Cardiac septum (tissue), 1 donor: Measurements from ENCODE around the gene TMEM43. TPM values are rescaled to one million over a fixed set of nuclear protein-coding genes. Genes with fewer than 3 reads are reported as not detected.
"Not testable (repeated sequence)": the region's sequence is repeated elsewhere in the genome, so short reads cannot be mapped to it uniquely, and the experiment has no call there.

Source experiments
- DNase-seq: peaks from one replicate; pipeline ENCODE4 v3.0.0-alpha.2; 2020; ENCODE audit warnings: low spot score
- intact Hi-C: fragments of 100-400 bp; cut with DNase I; formaldehyde crosslinking; loops from one replicate; pipeline ENCODE4 v1.14.0; 2022
- total RNA-seq: library from RNA; stranded (reverse); fragmentation: NEBNext Ultra II Directional; extraction: Animal tissue kit (Norgen Biotek cat#: 25700); gene quantifications from one replicate; pipeline ENCODE4 v1.2.1, GENCODE V29; 2021
- donor health status: DM: no; HTN: no; CAD: no.

Gene TMEM43
- total RNA-seq, 1 donor from 2014 or later, result 62.0 TPM

DNA sequence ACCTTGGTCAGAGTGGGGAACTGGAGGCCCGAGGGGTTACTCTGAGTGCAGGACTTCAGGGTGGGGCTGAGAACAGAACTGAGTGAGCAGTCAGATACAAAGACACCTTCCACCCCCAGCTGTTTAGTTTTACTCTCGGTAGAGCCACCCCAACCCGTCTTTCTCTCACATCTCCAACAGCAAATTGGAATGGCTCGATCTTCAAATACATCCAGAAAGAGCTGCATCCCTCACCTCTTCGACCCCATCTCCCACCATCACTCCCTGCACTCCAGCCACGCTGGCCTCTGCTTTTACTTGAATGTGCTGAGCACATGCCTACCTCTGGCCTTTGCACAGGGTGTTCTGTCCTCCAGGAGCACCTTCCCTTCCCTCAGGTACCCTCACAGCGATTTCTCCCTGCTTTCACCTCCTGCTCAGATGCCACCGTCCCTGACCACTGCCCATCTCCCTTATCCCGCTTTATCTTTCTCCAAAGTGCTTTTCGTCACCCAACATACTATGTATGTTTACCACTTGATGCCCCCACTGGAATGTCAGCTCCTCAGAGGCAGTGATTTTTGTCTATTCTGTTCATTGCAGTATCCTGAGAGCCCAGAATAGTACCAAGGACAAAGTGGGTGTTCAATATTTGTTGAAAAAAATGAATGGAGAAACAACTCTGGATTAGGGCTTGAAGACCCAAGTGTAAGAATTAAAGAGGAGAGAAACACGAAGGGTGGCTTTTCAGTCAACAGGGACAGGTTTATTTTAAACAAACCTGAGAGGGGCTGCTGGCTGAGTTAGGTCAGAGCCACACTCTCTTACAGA lies 4.5 kb upstream of the TMEM43 start:
- peak; percentile 43 for DNase-seq
- intact Hi-C loops, result loop anchor here (10.0 kb wide), 1 partner anchor 466 kb away; no protein-coding TSS in a partner anchor

DNA sequence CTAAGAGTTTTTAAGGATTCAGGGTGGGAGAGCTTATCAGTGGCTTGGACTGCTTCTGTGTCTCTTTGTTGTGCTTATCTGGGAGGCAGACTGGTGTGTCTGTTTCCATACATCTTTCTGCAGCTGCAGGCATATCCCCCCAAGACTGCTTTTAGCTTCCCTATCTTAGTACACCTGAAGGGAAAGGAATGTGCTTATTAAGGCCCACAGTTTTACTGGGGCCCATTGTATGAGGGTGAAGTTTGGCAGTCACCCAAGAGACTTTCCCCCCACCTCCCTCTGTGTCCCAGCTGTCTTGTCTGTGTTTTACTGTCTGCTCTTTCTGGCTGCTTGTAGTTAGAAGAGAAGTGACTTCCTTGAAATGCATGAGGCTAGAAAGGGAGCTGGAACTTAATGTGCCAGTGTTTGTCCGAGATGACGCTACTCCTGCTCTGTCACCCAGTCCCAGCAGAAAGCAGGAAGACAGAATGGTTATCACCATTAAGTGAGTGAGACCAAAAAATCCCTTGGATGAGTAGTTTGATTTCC lies 3.9 kb upstream of the TMEM43 start:
- intact Hi-C loops, result loop anchor here (10.0 kb wide), 1 partner anchor 466 kb away; no protein-coding TSS in a partner anchor
- DNase-seq, result not testable (repeated sequence)

DNA sequence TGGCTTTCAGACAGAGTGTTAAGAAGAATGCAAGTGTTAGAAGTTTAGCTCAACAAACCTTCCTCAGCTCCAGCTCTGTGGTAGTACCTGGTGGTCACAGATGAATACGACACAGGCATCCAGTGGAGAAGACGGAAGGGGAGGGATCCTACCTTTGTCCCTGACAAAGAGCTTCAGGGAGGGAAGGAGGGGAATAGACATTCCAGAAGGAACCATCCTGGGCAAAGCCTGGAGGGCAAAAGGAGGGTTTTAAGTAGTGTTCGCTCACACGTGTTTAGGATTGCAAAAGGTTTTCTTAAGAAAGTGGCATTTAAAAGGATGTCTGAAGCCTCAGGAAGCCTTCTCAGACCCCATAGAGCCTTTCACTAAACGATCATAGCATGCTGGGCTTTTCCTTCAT lies 3.0 kb upstream of the TMEM43 start:
- intact Hi-C loops, result loop anchor here (10.0 kb wide), 1 partner anchor 467 kb away; no protein-coding TSS in a partner anchor
- DNase-seq, result no peak

DNA sequence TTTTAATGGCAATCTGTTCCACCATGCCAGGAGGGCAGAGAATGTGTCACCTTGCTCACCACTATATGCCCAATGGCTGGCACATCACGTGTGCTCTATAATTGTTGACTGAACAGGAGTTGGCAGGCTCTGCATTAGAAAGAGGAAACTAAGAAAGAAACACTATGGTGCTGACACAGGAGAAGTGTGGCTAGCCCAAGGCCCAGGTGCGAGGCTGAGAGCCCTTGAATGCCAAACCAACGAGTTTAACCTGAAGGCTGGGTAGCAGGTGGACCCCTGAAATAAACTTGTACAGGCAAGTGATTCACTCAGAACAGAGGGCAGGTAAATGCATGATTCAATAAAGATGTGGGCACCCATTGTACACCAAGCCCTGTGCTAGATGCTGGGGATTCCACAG lies 2.6 kb upstream of the TMEM43 start:
- intact Hi-C loops, result loop anchor here (10.0 kb wide), 1 partner anchor 468 kb away; no protein-coding TSS in a partner anchor
- DNase-seq, result no peak

DNA sequence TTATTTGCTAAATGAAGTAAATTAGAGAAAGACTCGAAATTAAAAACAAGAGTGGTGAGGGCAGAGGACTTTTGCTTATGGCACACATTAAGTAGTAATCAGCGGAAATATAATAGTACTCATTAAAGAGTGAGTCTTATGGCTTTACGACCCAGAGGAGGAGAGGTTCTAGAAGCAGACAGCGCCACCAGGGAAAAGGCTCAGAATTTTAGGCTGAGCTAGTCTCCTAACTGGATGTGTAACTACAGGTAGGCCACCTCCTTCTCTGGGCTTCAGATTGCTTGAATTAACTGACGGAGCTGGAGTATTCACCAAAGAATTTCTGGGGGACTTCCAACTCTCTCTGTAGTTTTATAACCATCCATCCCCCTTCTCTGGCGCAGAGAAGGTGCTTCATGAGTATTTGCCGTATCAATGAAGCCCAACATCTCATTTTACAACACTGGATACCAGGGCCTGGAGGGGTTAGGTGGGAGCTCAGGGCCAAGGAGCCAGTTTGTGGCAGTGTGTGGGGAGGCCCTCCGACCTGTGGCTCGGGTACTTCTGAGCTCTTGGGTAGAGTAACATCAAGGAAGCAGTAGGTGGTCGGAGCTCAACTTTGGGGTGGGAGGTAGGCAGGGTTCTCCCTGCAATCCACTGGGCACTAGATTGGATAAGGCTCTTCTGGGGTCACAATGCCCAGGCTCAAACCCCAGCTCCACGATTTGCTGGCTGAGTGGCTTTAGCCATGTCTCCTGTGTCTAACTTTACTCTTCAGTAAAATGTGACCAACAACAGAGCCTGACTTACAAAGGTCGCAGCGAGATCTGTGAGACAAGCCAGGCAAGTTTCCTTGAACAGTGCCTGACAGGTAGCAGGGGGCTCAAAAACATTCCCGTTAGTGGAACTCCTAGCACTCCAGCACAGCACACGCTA lies 1.3 kb upstream of the TMEM43 start:
- intact Hi-C loops, result loop anchor here (2.0 to 10.0 kb wide), 2 partner anchors 229 to 469 kb away; no protein-coding TSS in a partner anchor
- DNase-seq, result peak; percentile 70

DNA sequence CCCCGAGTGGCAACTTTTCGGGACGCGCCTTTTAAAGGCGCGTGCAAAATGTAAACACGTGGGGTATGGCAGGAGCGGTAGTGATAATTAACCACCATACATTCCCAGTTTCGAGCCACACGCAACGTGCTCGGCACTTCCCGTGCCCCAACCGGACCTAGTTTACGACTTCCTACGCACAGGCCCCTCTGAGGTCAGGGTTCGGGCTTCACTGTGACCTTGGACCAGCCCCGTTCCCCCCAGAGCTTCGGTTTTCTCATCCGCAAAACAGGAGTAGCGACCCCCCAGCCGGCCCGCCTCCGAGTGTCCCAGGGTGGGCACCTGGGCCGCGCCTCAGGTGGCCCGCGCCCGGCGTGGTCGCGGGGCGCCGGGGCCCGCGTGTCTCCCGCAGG lies 633 bp upstream of the TMEM43 start:
- intact Hi-C loops, result loop anchor here (2.0 to 10.0 kb wide), 2 partner anchors 229 to 469 kb away; no protein-coding TSS in a partner anchor
- DNase-seq, result peak; percentile 86

DNA sequence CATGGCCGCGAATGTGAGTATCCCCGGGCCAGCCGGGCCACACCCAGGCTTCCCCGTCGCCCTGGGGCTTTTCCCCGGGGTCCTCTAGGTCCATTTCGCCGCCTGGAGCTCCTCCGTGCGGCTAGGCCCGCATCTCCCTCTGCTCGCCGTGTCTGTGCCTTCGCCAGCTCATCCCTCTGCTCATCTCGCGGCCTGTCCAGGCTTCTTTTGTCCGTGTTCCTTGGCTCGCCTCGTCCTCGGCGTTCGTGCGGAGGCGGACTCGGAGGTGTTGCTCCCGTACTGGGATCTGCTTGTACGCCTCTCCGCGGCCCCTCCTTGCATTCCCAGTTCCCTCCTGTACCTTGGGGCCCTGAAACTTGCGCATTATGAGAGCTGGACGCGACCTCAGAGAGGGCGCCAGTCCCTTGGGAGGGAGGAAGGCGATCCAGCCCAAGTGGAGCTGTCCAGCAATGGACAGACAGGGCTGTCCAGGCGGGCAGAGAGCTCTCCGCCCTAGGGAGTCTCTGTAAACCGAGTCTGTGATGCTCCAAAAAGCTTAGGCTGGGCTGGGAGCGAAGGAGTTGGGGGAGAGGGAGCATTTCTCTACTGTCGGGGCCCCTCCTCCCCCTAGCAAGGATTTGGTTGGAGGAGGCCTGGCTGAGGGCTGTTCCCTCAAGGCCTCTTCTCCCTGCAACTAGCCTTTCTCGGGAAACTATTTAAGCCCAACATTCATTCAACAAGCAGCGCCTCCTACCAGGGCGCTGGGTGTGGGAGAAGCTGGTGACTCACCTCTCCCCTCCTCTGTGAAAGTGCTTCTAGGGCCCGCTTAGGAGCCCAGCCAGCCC lies 553 bp downstream of the TMEM43 start:
- intact Hi-C loops, result loop anchor here (1.0 to 10.0 kb wide), 5 partner anchors 17 to 527 kb away; partner anchors contain the start of genes CCDC174, LSM3 and XPC
- DNase-seq, result peak; percentile 79

DNA sequence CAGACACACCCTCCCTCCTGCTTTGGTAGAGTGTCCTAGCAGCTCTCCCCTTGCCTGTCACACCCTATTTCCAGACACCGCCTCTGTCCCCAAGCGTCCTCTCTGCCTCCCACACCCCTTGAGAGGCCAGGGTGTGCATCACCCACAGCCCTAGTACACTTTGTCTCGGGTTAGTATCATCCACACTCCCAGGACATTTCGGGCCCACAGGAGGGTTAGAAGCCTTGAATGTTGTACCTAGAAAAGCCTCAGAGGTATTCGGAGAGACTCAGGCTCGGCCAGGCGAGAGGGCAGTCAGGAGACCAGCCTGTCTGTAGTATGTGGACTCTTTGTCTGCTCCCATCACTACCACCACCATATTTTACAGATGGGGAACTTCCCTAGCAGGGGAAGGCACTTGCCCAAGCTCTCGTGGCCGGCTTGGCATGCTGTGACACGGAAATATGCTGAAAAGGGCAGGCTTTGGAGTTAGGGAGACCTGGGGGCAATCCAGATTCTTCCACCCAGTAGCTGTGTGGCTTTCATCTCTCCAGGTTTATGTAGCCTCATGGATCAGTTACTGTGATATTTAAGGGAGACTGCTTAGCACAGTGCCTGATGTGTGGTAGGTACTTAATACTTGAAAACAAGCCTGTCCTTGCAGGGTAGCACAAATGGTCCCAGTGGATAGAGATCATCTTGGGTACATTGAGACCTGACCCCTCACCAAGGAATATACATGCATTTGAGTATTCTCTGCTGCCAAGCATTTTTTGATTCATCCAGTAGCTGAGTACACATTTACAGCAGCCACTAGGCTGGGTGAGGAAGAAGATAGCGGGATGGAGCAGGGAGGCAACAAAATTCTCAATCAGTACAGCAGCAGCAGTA lies 1.4 kb downstream of the TMEM43 start:
- intact Hi-C loops, result loop anchor here (5.0 to 10.0 kb wide), 2 partner anchors 471 to 526 kb away; partner anchors contain the start of gene CCDC174
- peak; percentile 79 for DNase-seq

DNA sequence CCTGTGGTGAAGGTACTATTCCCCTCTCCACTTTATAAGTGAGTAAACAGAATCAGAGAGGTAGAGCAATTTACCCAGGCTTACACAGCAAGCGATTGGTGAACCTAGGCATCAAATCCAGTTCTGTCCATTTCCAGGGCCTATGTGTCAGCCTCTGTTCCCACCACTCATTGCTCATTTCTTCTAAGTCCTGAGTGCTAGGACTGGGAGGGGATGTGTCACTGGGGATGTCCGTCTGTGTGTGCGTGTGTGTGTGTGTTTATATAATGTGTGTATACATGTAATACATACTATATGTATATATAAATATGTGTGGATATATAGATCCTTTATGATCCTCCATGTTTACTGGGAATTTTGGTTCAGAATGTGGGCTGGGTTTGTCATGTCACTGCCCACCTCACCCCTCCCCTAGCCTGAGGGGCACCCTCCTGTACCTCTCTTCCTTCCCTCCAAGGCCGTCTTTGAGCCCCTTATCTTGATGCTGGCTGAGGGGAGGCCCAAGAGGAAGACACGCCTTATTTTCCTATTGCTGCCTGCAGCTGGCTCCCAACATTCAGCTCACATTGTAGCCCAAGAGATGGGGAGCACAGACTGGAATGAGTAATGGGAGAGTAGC lies 2.1 kb downstream of the TMEM43 start:
- no peak for DNase-seq
- intact Hi-C loops, result loop anchor here (5.0 to 10.0 kb wide), 2 partner anchors 472 to 525 kb away; partner anchors contain the start of gene CCDC174

DNA sequence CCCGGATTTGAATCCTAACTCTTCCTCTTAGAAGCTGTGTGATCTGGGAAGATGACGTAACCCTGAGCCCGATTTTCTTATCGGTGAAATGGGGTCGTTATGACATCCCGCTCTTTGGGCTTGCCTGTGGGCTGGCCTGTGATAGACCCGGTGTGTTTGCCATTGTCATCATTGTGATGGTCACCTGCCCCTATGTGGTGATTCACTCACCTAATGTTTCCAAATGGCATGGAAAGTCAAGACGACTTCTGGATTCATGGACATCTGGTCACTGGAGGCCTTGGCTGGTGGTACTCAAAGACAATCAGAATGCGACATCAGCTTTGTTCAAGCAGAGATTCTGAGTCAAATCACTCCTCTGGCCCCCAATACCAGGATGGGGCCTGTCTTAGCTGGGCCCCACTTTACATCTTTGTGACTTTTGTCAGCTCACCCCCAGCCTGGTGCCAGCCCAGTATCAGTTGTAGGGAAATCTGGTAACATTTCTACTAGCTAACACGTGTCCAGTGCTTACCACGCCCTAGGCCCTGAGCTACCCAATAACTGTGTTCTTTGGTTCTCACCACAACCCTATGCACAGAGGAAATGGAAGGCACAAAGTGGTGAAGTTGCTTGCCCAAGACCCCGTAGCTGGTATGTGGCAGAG lies 2.8 kb downstream of the TMEM43 start:
- intact Hi-C loops, result loop anchor here (5.0 to 10.0 kb wide), 2 partner anchors 473 to 525 kb away; partner anchors contain the start of gene CCDC174
- peak; percentile 49 for DNase-seq

DNA sequence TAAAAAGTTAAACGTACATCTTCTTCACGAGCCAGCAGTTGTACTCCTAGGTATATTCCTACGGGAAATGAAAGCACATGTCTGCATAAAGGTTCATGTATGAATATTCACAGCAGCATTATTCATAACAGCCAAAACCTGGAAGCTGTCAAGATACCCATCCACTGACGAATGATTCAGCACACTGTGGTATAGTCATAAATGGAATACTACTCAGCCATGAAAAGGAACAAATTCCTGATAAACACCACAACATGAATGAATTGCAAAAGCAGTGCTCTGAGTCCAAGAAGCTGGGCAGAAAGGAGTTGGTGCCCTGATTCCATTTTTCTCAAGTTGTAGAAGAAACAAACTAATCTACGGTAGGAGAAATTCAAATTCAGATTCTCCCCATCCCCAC lies 3.9 kb downstream of the TMEM43 start:
- intact Hi-C loops, result loop anchor here (5.0 to 10.0 kb wide), 2 partner anchors 474 to 524 kb away; partner anchors contain the start of gene CCDC174

DNA sequence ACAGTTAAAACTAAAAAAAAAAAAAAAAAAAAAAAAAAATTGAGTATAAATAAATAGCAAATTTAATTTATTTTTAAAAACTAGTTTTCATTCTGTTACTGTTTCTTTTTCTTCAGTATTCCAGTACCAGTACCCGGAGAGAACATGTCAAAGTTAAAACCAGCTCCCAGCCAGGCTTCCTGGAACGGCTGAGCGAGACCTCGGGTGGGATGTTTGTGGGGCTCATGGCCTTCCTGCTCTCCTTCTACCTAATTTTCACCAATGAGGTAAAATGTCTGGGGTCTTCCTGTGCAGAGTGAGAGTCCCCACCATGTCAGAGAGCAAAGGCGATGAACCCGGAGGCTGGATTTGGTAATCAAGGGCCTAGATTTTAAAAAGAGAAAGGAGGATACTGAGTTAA lies 4.4 kb downstream of the TMEM43 start:
- no peak for DNase-seq
- intact Hi-C loops, result loop anchor here (5.0 to 10.0 kb wide), 2 partner anchors 474 to 523 kb away; partner anchors contain the start of gene CCDC174

More for the DNA sequence above, 3.9 kb downstream of the TMEM43 start:
- no peak for DNase-seq

DNA sequence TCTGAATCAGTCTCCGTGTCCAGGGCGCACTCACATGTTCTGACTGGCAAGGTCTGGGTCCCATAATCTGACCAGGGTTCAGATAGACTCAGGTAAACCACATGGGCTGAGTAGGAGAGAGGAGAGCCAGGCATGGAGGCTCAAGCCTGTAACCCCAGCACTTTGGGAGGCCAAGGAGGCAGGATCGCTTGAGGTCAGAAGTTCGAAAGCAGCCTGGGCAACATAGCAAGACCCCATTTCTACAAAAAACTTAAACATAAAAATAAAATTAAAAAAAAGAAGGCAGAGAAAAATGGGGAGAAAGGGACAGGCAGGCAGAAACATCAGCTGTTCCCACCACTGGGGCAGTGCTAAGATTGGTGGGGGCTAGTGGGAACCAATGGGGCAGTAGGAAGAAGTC lies 5.4 kb downstream of the TMEM43 start:
- DNase-seq, result peak; percentile 27
- intact Hi-C loops, result no loop called here

DNA sequence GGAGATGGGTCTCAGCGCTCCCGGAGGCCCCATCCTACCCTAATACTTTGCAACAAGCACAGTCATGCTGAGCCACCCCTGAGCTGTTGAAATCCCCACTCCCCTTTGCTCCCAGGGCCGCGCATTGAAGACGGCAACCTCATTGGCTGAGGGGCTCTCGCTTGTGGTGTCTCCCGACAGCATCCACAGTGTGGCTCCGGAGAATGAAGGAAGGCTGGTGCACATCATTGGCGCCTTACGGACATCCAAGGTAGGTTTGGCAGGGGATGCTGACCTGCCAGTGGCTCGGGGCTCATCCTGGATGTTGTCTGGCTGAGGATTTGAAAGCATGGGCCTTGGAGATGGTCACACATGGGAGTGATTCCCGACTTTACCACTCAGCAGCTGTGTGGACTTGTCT lies 5.9 kb downstream of the TMEM43 start:
- intact Hi-C loops, result no loop called here
- peak; percentile 44 for DNase-seq

DNA sequence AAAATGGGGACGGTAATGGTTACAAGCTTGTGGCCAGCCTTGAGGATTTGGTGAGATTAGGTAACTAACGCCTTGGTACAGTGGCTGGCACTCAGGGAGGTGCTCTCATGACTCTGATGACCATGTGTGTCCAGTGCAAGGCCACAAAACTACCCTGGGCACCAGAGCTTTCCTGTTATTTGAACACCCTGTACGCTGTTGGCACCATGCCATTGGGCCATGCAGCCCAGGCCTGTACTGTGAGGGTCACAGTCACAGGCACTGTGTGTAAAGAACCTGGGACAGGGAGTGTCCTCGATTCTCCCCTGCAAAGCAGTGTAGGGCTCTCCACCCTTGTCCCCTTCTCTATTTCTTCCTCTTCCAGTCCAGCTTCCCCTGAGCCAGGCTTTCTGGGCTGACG lies 6.3 kb downstream of the TMEM43 start:
- intact Hi-C loops, result no loop called here
- peak; percentile 39 for DNase-seq

DNA sequence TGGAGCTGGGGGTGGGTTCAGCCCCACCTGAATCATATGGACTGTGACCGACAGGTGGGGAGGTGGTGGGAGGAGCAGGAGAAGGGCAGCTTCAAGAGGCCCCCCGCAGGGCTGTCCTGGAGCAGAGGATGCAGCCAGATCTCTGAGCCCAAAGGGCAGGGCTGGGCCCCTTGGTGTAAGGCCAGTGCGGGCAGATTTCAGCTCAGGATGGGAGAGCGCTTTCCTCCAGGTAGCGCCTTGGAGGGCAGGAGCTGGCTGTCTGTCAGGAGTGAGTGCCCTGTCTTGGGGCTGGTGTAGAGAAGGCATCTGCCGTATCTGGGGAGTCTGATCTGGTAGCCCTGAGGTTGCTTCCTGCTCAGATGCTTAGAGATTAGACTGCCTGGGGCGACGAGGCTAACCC lies 7.3 kb downstream of the TMEM43 start:
- intact Hi-C loops, result no loop called here
- DNase-seq, result peak; percentile 63

DNA sequence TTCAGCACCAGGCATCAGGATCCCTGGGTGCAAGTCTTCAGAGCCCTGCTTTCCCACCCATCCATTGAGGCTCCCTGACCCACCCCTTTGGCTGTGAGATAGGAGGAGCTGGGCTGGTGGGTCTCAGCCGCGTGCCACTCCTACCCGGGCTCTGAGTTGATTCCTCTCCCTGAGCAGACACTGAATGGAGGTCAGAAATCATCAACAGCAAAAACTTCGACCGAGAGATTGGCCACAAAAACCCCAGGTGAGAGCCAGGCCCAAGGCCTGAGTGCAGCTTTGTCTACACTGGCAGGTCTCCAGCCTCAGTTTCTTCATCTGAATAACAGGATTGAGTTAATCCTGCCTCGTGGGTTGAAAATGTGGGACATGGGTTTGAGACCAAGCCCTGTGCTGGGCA lies 7.8 kb downstream of the TMEM43 start:
- no peak for DNase-seq
- intact Hi-C loops, result no loop called here
